Sigmoid colon (tissue), 4 donors: ENCODE data around the gene ITIH6.

Experiments used
- CTCF ChIP-seq, 4 experiments: fragments of 450-650 bp in 3 of 4; fragments of 200-600 bp in 1 of 4; IDR thresholded peaks; one replicate each; pipeline ENCODE4 v1.5.1; 2016 to 2019; ENCODE audit warnings: antibody characterized with exemption in 4 of 4, mild to moderate bottlenecking in 3 of 4, moderate library complexity in 2 of 4
- EP300 ChIP-seq, 4 donors: sonication (generic); formaldehyde crosslinking; IDR thresholded peaks; one replicate each; pipeline ENCODE4 v1.6.1; 2017; ENCODE audit warnings: antibody characterized with exemption in 4 of 4
- POLR2A ChIP-seq, 2 donors: fragments of 450-650 bp; IDR thresholded peaks; one replicate each; pipeline ENCODE4 v1.6.1; 2016; ENCODE audit warnings: antibody characterized with exemption in 2 of 2, mild to moderate bottlenecking in 2 of 2, moderate library complexity in 2 of 2
- POLR2AphosphoS5 ChIP-seq, 4 donors: sonication (generic); formaldehyde crosslinking; IDR thresholded peaks; one replicate each; pipeline ENCODE4 v1.6.1; 2017; ENCODE audit warnings: antibody characterized with exemption in 4 of 4

DNA sequence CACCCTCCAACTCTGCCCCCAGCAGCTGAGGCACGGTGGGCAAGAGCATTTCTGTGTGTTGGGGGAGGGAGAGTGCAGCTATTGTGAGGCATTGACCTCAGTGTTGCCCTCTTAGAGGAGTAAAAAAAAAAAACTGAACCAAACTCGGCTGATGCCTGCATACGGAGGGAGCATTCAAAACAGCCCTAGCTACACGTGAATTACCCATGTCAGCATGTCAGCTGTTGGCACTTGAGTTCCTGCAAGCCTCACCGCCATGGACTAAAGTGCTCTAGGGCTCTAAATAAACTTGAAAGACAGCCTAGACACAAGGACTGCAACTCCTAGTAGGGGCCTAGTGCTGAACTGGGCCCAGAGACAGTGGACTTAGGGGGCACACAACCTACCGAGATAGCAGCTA lies 22.0 kb downstream of the ITIH6 start:
- TF ChIP-seq CTCF (IDR thresholded peaks at IDR 0.05) = no peak
- no peak for TF ChIP-seq EP300 (IDR thresholded peaks at IDR 0.05)
- no peak for TF ChIP-seq POLR2A (IDR thresholded peaks at IDR 0.05)
- TF ChIP-seq POLR2AphosphoS5 (IDR thresholded peaks at IDR 0.05) = no peak
